ENCODE results near the gene S1PR1. TPM values are rescaled to one million over a fixed set of nuclear protein-coding genes. Genes with fewer than 3 reads are reported as not detected.

Gene S1PR1
- total and polyA plus RNA-seq, 2 experiments from 2014 or later, result 9.3 TPM

- no peak overlapping the region for H3K27ac ChIP-seq
These were observed 46.4 kb upstream of the S1PR1 start for GRCh38 chr1:101190441-101190840.

GRCh38 chr1:101191049-101191448, 45.8 kb upstream of the S1PR1 start:
- H2AFZ ChIP-seq, result no peak overlapping the region
- no peaks in the 10 kb centered on the region for H3K36me3 ChIP-seq (replicated peaks; ENCODE audit: insufficient read depth, low read depth)
- H3K27me3 ChIP-seq, result no peaks in the 10 kb centered on the region
- TF ChIP-seq EZH2 (IDR thresholded peaks at IDR 0.05; ENCODE audit: borderline replicate concordance), result no peak
- TF ChIP-seq CTCF (IDR thresholded peaks at IDR 0.05; ENCODE audit: poor library complexity), result no peak
- no peak for TF ChIP-seq EZH2phosphoT487 (IDR thresholded peaks at IDR 0.05; ENCODE audit: low read depth, severe bottlenecking, unreplicated experiment)
- H3K79me2 ChIP-seq, result no peaks in the 10 kb centered on the region
- no peak for DNase-seq (ENCODE audit: low spot score)
- no peak overlapping the region for H3K4me2 ChIP-seq
- no peaks in the 10 kb centered on the region for H4K20me1 ChIP-seq (ENCODE audit: insufficient read depth, poor library complexity, severe bottlenecking)
- H3K9me2 ChIP-seq (replicated peaks; ENCODE audit: insufficient read depth), result no peaks in the 10 kb centered on the region
- no peak overlapping the region for H3K4me3 ChIP-seq
- H3K4me1 ChIP-seq (ENCODE audit: insufficient read depth), result no peaks in the 10 kb centered on the region
- no peaks in the 10 kb centered on the region for H3K9me3 ChIP-seq (ENCODE audit: low read depth)
- no peak overlapping the region for H3K27ac ChIP-seq

More at GRCh38 chr1:101190441-101190840, 46.4 kb upstream of the S1PR1 start:
- Histone ChIP-seq H3K9me3 (ENCODE audit: low read depth) (no peaks in the 10 kb centered on the region), H3K36me3 (replicated peaks; ENCODE audit: insufficient read depth, low read depth) (no peaks in the 10 kb centered on the region), H3K4me3 (no peak overlapping the region), H3K27me3 (no peaks in the 10 kb centered on the region), H4K20me1 (ENCODE audit: insufficient read depth, poor library complexity, severe bottlenecking) (no peaks in the 10 kb centered on the region), H3K4me1 (ENCODE audit: insufficient read depth) (no peaks in the 10 kb centered on the region), H3K4me2 (no peak overlapping the region), H3K79me2 (no peaks in the 10 kb centered on the region), H3K9me2 (replicated peaks; ENCODE audit: insufficient read depth) (no peaks in the 10 kb centered on the region), H2AFZ (no peak overlapping the region)
- TF ChIP-seq EZH2phosphoT487 (IDR thresholded peaks at IDR 0.05; ENCODE audit: low read depth, severe bottlenecking, unreplicated experiment), result no peak
- no peak for TF ChIP-seq EZH2 (IDR thresholded peaks at IDR 0.05; ENCODE audit: borderline replicate concordance)
- TF ChIP-seq CTCF (IDR thresholded peaks at IDR 0.05; ENCODE audit: poor library complexity), result no peak
- 68% methylated on average over 4 of the region's 4 CpGs for WGBS (ENCODE audit: low lambda C conversion rate, missing lambda C conversion rate)
- peak; percentile 6 for DNase-seq (ENCODE audit: low spot score)

- H3K27ac ChIP-seq, result no peak overlapping the region
These were observed 43.1 kb upstream of the S1PR1 start for GRCh38 chr1:101193733-101194169.

More at GRCh38 chr1:101193733-101194169, 43.1 kb upstream of the S1PR1 start:
- no peaks in the 10 kb centered on the region for H3K9me2 ChIP-seq (replicated peaks; ENCODE audit: insufficient read depth)
- H3K4me3 ChIP-seq, result no peak overlapping the region
- DNase-seq (ENCODE audit: low spot score), result peak; percentile 22
- no peak overlapping the region for H2AFZ ChIP-seq
- WGBS (ENCODE audit: low lambda C conversion rate, missing lambda C conversion rate), result 86% methylated on average over 4 of the region's 4 CpGs
- H3K4me2 ChIP-seq, result no peak overlapping the region
- no peaks in the 10 kb centered on the region for H3K79me2 ChIP-seq
- H3K4me1 ChIP-seq (ENCODE audit: insufficient read depth), result no peaks in the 10 kb centered on the region
- no peaks in the 10 kb centered on the region for H3K36me3 ChIP-seq (replicated peaks; ENCODE audit: insufficient read depth, low read depth)
- no peaks in the 10 kb centered on the region for H3K27me3 ChIP-seq
- H3K9me3 ChIP-seq (ENCODE audit: low read depth), result no peaks in the 10 kb centered on the region
- H4K20me1 ChIP-seq (ENCODE audit: insufficient read depth, poor library complexity, severe bottlenecking), result no peaks in the 10 kb centered on the region
- TF ChIP-seq CTCF (IDR thresholded peaks at IDR 0.05; ENCODE audit: poor library complexity) (no peak), EZH2phosphoT487 (IDR thresholded peaks at IDR 0.05; ENCODE audit: low read depth, severe bottlenecking, unreplicated experiment) (no peak), EZH2 (IDR thresholded peaks at IDR 0.05; ENCODE audit: borderline replicate concordance) (no peak)

All from hepatocyte (in vitro differentiated cells).